HG02973 (cell line): ENCODE data around the gene MRPL27.

Experiments
- ATAC-seq: cut with Tn5 transposase; IDR thresholded peaks from one replicate; pipeline ENCODE4 v1.9.1; 2021; ENCODE audit warnings: moderate library complexity; ENCODE audit not compliant: unreplicated experiment

MRPL27 gene

DNA sequence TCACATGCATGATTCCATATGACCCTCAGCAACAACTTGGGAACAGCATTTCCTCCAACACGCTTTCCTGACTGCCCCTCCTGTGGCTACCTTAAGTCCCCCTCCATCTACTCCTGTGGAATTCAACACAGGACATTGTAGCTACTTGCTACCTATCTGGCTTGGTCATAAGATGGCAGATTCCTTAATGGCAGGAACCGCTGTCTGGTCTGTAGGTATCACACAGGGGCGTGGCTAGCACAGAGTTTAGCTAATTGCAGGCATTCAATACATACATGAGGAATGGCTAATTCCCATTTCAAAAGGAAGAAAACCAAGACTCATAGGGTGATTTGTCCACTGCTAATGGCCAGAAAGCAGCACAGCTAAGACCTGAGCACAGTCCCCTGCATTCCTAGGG lies 15.7 kb upstream of the MRPL27 start:
- ATAC-seq, result no peak

DNA sequence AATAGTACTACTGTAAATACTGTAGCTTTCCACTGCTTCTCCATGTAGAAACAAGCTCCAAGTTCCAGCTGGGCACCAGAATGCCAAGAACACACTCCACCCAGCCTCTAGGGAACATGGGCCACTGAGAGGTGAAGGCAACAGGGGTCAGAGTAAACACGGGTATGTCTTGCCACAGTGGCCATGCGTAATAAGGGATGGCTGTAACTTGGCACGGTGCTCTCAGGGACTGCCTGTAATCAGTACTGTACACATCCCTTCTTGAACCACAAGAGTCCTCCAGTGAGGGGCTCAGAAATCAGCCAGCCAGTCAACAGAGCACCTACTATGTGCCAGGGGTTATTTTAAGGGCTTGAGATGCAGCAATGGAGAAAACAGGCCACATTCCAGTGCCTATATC lies 13.5 kb upstream of the MRPL27 start:
- ATAC-seq, result no peak

DNA sequence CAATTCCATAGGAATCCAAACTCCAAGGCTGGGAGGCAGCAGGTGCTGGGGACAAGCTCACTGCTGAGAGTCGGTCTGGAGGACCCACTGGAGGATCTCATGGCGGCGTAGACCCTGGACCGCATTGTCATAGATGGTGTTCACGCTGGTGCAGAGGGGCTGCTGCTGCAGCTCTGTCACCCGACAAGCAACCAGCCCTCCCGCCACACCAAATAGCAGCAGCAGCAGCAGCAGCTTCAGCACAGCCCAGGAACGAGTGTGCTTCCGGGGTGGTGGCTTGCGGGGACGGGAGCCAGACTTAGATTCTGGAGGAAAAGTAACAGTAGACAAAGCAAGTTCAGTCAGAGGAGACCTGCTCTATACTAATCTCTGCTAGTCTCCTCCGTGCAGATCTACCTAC lies 9.9 kb upstream of the MRPL27 start:
- no peak for ATAC-seq

DNA sequence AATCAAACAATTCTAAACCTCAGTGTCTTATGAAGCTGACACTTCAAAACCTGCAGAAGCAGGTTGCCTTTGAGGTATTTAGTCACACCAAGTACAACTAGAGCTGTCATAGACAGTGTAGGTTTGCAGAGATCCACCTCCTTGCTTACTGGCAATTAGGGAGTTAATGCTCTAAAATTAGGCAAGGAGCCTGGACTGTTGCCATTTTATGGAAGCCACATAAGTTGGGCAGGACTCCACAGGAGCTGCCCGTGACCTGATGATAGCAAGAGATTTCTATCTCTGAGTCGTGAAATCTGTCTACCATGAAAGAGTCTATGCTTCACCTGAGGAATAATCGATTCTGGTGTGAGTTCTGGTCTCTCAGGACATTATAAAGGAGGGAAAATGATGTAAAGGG lies 8.9 kb upstream of the MRPL27 start:
- no peak for ATAC-seq

DNA sequence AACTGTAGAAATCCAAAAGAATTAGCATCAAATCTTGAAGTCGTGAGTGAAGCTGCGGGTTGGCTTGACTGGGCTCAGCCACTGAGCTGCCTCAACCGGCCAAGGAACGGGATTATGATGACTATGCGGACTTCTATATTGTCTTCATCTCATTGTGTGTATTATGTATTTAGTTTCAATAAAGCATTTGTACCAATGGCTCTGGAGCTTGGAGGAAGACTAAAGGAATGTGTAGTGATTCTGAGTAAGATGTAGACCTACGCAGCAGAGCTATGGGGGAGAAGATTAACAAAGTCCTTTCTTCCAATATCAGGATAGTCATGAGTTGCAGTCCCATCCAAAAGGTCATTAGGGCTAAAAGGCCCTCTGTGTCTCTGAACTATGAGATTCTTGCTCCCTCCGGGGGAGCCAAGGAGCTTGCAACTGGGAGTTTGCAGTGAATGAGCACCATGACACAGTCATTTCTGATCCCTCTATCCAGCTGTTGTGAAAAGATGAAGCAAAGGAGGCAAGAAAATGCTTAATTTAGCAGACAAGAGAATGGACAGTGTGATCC lies 8.4 kb upstream of the MRPL27 start:
- ATAC-seq, result no peak

DNA sequence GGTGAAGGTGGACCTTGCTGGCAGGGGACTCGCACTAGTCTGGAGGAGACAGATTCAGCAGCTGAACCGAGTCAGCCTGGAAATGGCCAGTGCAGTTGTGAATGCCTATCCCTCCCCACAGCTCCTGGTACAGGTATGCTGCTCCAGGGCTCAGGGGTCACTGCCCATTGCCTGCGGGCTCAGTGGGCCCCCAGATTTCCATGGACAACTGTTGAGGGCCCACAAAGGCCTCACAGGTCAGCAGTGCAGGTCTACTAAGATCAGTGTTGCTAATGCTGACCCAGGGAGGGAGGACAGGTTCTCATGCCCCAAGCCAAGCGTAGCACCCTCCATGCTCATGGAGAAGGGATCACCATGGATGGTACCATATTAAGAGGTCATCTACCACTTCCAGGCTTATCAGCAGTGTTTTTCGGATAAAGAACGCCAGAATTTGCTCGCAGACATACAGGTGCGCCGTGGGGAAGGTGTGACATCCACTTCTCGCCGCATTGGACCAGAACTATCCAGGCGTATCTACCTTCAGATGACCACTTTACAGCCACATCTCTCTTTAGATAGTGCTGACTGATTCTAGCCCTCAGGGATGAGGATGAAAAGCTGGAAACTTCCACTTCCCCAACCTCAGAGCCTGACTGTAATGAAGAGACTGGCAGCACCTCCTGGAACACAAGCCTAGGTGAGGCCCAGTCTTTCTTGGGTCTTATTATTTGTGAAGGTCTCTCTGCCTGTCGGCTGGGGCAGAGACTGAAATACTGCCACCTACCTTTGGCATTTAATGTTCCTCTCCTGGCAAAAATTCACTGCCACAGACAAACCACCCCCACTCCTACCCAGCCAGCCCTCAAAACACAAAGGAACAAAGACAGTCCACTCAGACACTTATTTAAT lies 7.6 kb upstream of the MRPL27 start:
- no peak for ATAC-seq

DNA sequence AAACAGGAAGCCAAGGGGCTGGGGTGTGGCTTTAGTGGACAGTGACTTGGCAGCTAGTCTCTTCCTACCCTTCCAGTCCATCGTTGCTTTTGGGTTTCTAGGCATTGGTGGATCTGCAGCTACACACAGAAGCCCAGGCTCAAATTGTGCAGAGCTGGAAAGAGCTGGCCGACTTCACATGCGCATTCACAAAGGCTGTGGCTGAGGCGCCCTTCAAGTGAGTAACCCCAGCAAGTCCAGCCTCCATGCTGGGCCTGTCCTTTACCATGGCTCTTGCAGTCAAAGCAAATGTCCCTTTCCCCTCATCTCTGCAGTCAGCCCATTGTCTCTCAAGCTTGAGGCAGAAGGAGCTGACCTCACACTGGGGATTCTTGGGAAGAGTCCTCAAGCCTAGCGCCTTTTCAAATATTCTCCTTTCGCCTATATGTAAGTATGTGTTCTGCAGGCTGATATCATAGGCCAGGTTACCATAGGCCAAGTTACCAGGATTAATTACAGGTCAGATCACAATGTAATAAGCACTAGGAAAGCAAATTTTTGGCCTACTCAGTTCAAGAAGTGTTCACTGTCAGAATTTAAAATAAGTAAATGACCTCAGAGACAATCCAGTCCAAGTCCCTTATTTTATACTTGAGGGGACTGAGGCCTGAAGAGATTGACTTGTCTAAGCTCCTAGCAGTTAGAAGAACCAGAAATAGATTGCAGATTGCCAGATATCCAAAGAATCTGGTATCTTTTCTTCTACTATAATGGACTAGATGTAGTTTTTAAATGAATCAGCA lies 6.6 kb upstream of the MRPL27 start:
- no peak for ATAC-seq

DNA sequence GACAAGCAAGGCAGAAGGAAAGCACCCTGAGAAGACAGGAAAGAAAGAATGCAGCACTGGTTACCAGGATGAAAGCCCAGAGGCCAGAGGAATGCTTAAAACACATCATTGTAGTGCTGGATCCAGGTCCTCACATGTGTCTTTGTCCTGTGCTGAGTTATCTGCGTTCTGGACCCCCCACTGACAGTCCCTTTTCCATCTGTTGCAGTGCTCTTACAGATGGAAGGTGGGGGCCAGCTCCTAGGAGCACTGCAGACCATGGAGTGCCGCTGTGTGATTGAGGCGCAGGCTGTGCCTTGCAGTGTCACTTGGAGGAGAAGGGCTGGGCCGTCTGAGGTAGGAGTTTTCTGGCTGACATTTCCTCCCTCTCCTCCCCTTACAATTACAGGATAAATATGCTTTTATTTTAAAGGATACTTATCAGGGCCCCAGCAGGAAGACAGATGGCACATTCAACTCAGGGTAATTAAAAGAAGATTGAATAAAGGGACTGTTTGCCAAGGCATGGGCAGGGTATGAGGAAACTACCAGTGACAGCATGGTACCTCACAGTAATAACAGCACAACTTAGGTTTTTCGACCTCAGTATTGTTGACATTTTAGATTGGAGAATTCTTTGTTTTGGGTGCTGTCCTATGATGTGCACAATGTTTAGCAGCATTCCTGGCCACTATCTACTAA lies 3.0 kb upstream of the MRPL27 start:
- ATAC-seq, result no peak

DNA sequence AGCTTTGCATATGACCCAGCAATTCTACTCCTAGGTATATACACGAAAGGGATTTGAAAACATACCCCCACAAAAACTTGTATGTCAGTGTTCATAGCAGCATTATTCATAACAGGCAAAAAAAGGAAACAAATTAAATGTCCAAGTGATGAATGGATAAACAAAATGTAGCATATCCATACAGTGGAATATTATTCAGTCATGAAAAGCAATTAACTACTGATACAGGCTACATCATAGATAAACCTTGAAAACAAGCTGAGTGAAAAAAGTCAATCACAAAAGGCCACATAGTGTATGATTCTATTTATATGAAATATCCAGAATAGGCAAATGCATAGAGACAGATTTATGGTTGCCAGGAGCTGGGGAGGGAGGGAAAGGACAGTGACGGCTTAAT lies 721 bp upstream of the MRPL27 start:
- ATAC-seq, result no peak

DNA sequence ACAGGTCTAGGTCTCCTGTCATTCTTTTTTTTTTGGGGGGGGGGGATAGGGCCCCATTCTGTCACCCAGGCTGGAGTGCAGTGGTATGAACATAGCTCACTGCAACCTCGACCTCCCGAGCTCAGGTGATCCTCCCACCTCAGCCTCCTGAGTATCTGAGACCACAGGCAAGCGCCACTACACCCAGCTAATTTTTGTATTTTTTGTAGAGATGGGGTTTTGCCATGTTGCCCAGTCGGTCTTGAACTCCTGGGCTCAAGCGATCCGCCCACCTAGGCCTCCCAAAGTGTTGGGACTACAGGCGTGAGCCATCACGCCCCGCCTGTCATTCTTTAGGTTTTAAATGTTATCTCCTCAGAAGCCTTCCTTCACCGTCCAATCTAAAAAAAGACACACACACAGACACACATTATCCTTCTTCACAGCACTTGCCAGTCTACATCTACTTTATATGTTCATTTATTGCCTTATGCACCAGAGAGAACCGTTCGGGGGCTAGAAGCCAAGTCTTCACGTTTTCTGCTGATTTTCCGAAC lies 694 bp downstream of the MRPL27 start:
- ATAC-seq, result no peak

DNA sequence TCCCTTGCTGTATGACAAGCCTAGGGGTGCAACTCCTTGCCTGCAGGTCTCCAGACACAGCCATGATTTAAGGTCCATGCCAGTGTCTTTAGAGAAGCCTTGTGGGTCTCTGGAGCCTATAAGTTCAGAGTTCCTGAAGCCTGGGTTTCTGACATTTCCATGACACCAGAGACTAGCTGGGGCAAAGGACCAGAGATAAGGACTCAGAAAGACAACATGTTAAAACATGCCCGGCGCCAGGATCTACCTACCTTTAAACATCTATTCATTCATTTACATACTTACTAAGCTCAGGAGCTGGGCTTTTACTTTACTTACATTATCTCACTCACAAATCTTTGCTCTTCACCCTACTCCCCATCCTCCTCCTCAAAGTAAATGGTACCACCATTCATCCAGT lies 1.5 kb downstream of the MRPL27 start:
- ATAC-seq, result no peak

DNA sequence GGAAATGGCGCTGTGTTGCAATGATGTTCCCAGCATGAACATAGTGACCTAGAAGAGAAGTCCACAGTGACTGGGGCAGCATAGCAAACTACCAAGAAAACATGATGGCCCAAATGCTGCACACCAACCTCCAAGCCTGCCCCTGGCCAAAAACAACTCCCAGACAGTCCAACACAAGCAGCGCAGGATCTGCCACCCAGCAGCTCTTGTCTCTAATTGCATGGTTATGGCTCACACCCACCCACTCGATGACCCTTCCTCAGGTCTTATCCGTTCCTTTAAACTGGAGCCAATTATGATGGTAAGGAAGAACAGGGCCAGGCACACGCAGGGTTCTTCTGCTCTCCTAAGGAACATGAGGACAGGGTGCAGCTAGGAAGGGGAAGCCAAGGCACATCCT lies 2.9 kb downstream of the MRPL27 start:
- no peak for ATAC-seq

DNA sequence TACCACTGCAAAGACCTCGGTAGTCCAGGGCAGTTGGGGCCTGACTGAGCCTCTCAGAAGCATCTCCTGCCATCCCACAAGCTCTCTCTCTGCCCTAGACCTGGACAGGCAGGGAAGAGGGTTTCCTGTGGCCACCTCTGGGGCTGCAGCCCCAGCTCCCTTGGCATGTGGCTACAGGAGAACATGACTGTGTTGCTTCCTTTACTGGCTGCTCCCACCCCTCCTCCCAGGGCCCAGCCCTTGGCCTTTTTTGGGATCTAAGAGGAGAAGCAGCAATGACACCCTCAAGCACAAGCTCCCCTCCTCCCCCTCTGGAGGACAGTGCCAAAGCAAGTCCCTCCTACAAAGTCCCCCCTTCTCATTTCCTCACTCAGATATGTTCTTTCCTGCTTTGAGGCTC lies 5.6 kb downstream of the MRPL27 start:
- no peak for ATAC-seq

DNA sequence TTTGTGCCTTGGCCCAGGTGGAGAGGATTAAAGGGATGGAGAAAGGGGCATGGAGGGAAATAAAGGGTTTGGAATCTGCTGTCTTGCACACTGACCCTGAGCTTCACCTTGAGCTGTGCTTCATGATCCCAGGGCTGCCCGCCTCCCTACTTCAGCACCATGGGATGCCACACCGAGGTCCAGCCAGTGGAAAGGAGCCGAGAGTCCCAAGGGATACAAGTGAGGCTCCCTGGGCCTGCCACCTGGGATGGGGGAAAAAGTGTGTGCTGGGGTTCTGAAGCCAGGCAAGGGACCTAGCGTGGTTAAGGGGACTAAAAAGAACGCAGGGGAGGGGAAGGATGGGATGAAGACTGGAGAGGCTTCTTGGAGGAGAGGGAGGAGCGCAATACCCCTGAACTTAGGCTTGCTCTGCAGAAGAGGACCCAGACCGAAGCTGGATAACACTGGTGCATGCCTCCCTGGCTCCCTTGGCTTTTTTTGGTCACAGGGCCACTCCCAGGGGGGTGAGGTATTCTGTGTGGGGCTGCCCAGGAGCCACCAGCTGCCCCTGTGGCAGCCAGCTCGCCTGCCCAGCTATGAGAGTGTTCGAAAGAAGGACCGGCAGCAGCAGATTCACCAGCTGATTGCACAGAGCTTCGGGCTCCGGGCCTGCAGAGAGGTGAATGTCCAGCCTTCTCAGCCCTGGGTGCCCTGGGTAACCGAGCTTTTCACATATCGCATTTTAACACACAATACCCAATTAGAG lies 7.2 kb downstream of the MRPL27 start:
- no peak for ATAC-seq

DNA sequence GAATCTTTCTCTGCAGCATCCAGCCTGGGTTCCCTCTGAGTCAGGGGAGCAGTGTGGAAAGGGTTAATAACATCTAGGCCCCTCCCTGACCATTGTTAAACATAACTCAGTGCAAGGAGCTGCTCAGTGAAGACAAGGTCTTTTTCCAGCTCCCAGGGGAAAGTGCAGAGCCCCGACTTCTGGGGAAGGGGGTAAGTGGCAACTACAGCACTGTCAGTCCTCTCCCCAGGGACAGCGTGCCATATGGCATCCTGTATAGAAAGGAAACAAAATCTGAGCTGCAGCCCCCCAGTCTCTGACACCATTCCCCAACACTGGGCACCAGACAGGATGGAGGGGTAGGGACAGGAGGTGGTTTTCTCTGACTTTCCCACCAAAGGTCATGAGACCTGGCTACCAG lies 7.8 kb downstream of the MRPL27 start:
- ATAC-seq, result no peak

DNA sequence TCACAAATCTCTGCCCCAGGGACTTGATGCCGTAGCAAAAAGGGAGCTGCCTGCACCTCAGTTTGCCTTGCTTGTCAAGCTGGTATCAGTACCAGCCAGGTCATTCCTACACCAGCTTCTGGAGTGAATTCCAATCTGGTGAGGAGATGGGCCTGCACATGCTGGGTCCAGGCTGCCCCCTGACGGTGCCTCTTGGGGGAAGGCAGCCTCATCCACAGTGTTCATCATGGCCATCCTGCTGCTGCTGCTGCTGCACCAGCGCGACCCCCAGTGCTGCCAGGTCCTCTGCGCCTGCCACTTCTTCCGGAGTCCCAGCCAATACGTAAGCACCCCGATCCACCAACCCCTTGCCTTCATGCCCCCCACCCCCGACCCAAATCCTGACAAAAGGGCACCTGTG lies 8.3 kb downstream of the MRPL27 start:
- ATAC-seq, result no peak

DNA sequence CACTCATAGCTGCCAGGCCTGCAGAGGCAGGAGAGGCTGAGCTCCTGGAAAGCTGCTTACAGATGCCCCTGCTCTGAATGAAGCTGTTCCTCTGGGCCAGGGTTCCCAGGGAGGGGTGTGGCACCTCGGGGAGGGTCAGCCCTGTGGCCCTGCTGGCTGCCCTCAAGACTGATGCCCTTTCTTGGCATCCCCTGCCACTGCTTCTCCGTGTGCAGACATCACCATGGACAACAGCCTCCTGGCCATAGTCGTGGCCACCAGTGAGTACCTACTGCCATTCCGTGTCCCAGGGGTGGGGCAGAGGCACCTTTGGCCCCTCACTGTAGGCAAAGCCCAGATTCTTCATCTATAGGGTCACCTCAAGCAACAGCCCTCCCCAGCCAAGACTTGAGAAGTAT lies 8.9 kb downstream of the MRPL27 start:
- ATAC-seq, result no peak

DNA sequence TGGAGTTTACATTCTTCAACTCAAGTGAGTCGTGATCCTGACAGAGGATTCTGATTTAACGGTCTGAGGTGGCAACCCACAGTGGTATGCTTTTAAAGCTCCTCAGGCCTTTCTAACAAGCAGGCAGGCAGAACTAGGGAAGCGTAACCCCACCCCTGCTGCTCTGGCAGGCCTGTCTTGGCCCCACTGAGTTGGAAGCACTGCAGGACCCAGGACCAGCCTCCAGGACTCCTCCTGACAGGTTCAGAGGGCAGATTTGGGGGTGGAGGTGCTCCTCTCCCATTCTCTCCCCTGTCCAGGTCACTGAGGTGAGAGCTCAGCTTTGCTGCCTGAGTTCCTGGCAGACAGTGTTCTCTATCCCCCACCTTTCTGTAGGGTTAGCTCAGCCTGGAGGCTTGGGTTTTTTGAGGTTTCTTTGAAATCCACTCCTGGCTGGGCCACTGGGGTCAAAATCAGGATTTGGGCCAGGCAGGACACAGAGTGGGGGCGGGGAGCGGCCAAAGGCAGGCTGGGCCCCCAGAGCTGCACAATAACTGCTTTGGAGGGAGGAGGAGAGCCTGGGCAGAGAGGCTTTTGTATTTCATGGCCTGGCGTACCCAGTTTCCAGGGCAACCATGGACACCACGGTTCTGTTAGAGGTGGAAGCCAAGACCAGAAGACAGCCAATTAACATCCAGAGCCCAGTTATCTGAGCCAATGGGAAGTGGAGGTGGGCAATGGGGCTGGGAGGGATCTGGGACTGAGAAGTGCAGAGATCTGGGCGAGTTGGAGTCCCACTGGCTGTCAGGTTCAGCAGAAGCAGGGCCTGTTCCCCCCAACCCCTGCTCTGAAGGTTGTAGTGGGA lies 9.5 kb downstream of the MRPL27 start:
- ATAC-seq, result no peak

DNA sequence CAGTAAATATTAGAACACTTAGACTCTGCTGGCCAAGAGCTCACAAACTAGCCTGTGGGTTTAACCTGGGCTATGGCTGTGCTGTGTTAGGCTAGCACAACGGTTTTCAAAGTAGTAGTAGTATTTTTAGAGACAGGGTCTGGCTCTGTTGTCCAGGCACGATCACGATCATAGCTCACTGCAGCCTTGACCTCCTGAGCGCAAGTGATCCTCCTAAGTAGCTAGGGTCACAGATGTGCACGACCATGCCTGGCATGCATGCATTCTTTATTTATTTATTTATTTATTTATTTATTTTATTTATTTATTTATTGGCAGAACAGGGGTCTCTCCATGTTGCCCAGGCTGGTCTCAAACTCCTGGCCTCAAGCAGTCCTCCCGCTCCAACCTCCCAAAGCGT lies 10.3 kb downstream of the MRPL27 start:
- no peak for ATAC-seq
